ENCODE measurements around the gene TGFBI.

- TF ChIP-seq, protein P1, sequence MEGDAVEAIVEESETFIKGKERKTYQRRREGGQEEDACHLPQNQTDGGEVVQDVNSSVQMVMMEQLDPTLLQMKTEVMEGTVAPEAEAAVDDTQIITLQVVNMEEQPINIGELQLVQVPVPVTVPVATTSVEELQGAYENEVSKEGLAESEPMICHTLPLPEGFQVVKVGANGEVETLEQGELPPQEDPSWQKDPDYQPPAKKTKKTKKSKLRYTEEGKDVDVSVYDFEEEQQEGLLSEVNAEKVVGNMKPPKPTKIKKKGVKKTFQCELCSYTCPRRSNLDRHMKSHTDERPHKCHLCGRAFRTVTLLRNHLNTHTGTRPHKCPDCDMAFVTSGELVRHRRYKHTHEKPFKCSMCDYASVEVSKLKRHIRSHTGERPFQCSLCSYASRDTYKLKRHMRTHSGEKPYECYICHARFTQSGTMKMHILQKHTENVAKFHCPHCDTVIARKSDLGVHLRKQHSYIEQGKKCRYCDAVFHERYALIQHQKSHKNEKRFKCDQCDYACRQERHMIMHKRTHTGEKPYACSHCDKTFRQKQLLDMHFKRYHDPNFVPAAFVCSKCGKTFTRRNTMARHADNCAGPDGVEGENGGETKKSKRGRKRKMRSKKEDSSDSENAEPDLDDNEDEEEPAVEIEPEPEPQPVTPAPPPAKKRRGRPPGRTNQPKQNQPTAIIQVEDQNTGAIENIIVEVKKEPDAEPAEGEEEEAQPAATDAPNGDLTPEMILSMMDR (IDR thresholded peaks at IDR 0.05; ENCODE audit: low read depth, low read length), result peak; percentile 69
- TF ChIP-seq EZH2phosphoT487 (IDR thresholded peaks at IDR 0.05; ENCODE audit: low read depth), result no peak
These were observed 33.8 kb downstream of the TGFBI start for GRCh38 chr5:136062366-136063274.
